Gastroesophageal sphincter (tissue), 4 donors: ENCODE measurements around the gene ZFYVE27. TPM values are rescaled to one million over a fixed set of nuclear protein-coding genes. Genes with fewer than 3 reads are reported as not detected.

Experiments
- ATAC-seq: fragments of 150-250 bp; one replicate; pipeline ENCODE4 v1.9.1; 2016; ENCODE audit warnings: mild to moderate bottlenecking, moderate library complexity
- H3K27ac ChIP-seq, 4 donors: fragments of 200-600 bp; sonication (generic) in 3 of 4; 1 replicate in 3 of 4; 2 replicates in 1 of 4; pipeline ENCODE4 v1.5.1; 2016 to 2019
- H3K27me3 ChIP-seq: fragments of 200-600 bp; sonication (generic); one replicate; pipeline ENCODE4 v1.5.1; 2019
- H3K36me3 ChIP-seq, 2 donors: fragments of 200-600 bp; sonication (generic); one replicate each; pipeline ENCODE4 v1.5.1; 2019; ENCODE audit warnings: control low read depth in 1 of 2
- H3K4me1 ChIP-seq, 3 donors: fragments of 200-600 bp; sonication (generic); 1 replicate in 2 of 3; 2 replicates in 1 of 3; pipeline ENCODE4 v1.5.1; 2016 to 2019; ENCODE audit warnings: control low read depth in 2 of 3
- H3K4me3 ChIP-seq, 2 donors: fragments of 200-600 bp; sonication (generic); one replicate each; pipeline ENCODE4 v1.5.1; 2019; ENCODE audit warnings: mild to moderate bottlenecking in 1 of 2, moderate library complexity in 1 of 2
- H3K9me3 ChIP-seq, 3 donors: fragments of 200-600 bp; sonication (generic); one replicate each; pipeline ENCODE4 v1.5.1; 2017 to 2019; ENCODE audit warnings: control low read depth in 2 of 3
- EP300 ChIP-seq: sonication (generic); formaldehyde crosslinking; IDR thresholded peaks from one replicate; pipeline ENCODE4 v1.6.1; 2017; ENCODE audit warnings: antibody characterized with exemption, mild to moderate bottlenecking
- POLR2A ChIP-seq, 2 donors: fragments of 450-650 bp; IDR thresholded peaks; one replicate each; pipeline ENCODE4 v1.6.1; 2017; ENCODE audit warnings: antibody characterized with exemption in 2 of 2, mild to moderate bottlenecking in 2 of 2, moderate library complexity in 1 of 2
- POLR2AphosphoS5 ChIP-seq: sonication (generic); formaldehyde crosslinking; IDR thresholded peaks from one replicate; pipeline ENCODE4 v1.6.1; 2017; ENCODE audit warnings: antibody characterized with exemption
- WGBS, 2 donors: methylation state at CpG; one replicate each; pipeline ENCODE4 v1.1.5; 2018; ENCODE audit warnings: low coverage in 1 of 2; 5-methylcytosine and 5-hydroxymethylcytosine counted together
- total RNA-seq, 4 donors: library from RNA; depleted of rRNA; stranded (reverse); fragments of >200 nt; gene quantifications; one replicate each; pipeline ENCODE4 v1.1.0, GENCODE V29; 2016
- TF ChIP-seq, protein P1 (sequence below), 4 experiments: fragments of 200-600 bp in 2 of 4; fragments of 450-650 bp in 2 of 4; sonication (generic) in 1 of 4; IDR thresholded peaks; one replicate each; pipeline ENCODE4 v1.5.1; 2017 to 2019; ENCODE audit warnings: antibody characterized with exemption in 4 of 4, mild to moderate bottlenecking in 2 of 4, moderate library complexity in 2 of 4

Gene ZFYVE27
- total RNA-seq, 4 donors from 2014 or later, result 6.7 to 24.2 (median 19.2) TPM

DNA sequence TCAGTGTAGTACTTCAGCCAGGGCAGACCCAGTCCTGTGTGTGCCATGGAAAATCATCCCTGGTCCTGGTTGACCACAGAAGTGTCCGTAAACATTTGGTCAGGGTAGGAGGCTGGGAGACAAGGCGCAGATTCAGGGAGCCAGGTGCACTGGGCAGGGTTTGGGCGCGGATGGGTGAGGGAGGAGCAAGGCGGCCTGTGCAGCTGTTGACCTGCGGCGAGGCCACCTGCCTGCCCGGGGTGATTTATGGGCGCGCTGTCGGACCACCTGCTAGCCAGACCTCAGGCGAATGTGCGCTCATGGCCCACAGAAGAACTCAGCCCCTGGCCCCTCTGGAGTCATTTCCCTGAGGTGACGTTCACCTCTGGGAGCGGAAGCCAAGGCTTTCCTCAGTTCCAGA lies 28.3 kb downstream of the ZFYVE27 start:
- Histone ChIP-seq H3K36me3 (peaks cover 0 to 29% of the 10 kb centered on the region in 2 donors), H3K4me1 (no peaks in the 10 kb centered on the region), H3K27me3 (peaks cover 32% of the 10 kb centered on the region), H3K27ac (peak overlapping the region in 1 of 4 donors; percentile 47), H3K9me3 (no peaks in the 10 kb centered on the region), H3K4me3 (no peak overlapping the region)
- no peak for TF ChIP-seq EP300
- TF ChIP-seq, protein P1, sequence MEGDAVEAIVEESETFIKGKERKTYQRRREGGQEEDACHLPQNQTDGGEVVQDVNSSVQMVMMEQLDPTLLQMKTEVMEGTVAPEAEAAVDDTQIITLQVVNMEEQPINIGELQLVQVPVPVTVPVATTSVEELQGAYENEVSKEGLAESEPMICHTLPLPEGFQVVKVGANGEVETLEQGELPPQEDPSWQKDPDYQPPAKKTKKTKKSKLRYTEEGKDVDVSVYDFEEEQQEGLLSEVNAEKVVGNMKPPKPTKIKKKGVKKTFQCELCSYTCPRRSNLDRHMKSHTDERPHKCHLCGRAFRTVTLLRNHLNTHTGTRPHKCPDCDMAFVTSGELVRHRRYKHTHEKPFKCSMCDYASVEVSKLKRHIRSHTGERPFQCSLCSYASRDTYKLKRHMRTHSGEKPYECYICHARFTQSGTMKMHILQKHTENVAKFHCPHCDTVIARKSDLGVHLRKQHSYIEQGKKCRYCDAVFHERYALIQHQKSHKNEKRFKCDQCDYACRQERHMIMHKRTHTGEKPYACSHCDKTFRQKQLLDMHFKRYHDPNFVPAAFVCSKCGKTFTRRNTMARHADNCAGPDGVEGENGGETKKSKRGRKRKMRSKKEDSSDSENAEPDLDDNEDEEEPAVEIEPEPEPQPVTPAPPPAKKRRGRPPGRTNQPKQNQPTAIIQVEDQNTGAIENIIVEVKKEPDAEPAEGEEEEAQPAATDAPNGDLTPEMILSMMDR (IDR thresholded peaks at IDR 0.05), result no peak
- no peak for TF ChIP-seq POLR2A (IDR thresholded peaks at IDR 0.05)
- no peak for TF ChIP-seq POLR2AphosphoS5
- WGBS, 2 donors, result 77 to 80% methylated on average over 1 to 7 of the region's 15 CpGs
- ATAC-seq, result no peak

DNA sequence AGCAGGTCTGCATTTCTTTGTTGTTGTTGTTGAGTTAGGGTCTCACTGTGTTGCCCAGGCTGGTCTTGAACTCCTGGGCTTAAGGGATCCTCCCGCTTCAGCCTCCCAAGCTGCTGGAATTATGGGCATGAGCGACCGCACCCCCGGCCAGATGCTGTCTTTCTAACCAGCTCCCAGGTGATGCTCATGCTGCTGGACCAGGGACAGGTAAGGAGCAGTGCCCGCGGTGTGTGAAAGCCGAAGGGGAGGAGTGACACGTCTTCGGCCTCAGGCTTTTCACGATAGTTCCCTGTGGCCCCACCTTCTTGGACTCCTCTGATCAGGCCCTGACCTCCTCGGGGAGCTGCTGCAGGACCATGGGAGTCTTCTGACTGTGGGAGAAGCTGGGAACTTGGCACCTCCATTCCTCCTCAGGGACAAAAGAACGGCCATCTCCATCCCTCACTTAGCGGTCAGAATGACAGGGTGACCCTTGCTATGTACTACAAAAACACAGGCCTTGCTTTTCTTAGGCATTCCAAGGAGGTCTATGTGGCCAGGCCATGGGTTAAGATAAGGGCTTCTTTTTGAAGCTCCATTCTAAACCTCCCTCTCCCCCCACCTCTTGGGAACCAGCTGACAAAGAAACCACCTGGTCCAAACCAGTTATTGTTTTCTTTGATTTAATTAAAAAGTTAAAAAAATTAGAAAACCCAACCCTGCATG lies 29.3 kb downstream of the ZFYVE27 start:
- 88 to 89% methylated on average over 3 to 4 of the region's 13 CpGs for WGBS, 2 donors
- no peaks in the 10 kb centered on the region for H3K9me3 ChIP-seq
- H3K36me3 ChIP-seq, result peaks cover 0 to 18% of the 10 kb centered on the region in 2 donors
- no peak overlapping the region for H3K4me3 ChIP-seq
- H3K4me1 ChIP-seq, result peaks cover 0 to 6% (median 0%) of the 10 kb centered on the region in 3 donors
- no peak overlapping the region for H3K27ac ChIP-seq
- TF ChIP-seq, protein P1 (IDR thresholded peaks at IDR 0.05), result no peak
- TF ChIP-seq EP300 (no peak), POLR2A (IDR thresholded peaks at IDR 0.05) (no peak), POLR2AphosphoS5 (no peak)
- peaks cover 43% of the 10 kb centered on the region for H3K27me3 ChIP-seq
- ATAC-seq, result no peak

DNA sequence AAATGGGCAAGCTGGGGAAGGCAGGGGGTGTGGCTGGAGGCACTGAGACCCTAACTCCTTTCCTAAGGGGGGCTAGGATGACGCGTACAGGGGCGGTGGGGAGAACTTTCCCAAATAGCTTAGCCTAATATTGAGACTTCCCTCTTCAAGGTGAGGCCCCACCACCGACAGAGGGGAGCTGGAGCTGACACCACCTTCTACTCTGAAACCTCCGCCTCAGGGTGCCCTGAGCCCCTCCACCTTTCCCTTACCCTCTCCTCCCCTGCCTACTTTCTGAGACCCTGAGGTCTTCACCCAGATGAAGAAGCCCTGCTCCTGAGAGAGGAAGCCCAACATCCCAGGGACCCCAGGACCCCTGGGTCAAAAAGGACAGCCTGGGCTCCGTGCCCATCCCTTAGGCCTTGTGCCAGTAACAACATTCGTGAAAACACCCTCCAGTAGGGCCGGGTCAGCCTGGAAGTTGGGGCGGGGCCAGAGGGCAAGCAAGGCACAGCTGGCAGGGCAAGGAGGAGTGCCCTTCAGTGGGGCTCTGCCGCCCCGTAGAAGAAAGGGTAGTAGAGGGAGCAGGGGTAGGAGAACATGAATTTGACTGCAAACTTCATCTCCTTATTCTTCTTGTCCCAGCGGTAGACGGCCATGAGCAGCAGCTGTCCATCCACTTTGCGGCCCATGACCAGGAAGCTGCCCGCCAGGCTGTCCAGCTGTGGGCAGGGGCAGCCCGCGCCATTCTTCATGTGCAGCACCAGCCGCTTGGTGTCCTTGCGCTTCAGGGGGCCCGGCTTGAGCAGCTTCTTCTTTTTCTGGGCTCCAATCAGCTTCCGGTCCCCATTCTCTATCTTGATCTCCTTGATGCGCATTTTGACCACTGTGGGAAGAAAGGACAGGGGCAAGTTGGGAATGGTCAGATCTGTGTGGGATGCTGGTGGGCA lies 30.3 kb downstream of the ZFYVE27 start:
- Histone ChIP-seq H3K27me3 (peaks cover 53% of the 10 kb centered on the region), H3K9me3 (no peaks in the 10 kb centered on the region), H3K4me3 (no peak overlapping the region), H3K27ac (no peak overlapping the region), H3K36me3 (peaks cover 0 to 8% of the 10 kb centered on the region in 2 donors), H3K4me1 (peaks cover 0 to 16% (median 0%) of the 10 kb centered on the region in 3 donors)
- TF ChIP-seq POLR2A (IDR thresholded peaks at IDR 0.05) (no peak), POLR2AphosphoS5 (no peak), EP300 (no peak)
- TF ChIP-seq, protein P1 (IDR thresholded peaks at IDR 0.05), result no peak
- ATAC-seq, result no peak
- 81 to 100% methylated on average over 3 to 5 of the region's 22 CpGs for WGBS, 2 donors

DNA sequence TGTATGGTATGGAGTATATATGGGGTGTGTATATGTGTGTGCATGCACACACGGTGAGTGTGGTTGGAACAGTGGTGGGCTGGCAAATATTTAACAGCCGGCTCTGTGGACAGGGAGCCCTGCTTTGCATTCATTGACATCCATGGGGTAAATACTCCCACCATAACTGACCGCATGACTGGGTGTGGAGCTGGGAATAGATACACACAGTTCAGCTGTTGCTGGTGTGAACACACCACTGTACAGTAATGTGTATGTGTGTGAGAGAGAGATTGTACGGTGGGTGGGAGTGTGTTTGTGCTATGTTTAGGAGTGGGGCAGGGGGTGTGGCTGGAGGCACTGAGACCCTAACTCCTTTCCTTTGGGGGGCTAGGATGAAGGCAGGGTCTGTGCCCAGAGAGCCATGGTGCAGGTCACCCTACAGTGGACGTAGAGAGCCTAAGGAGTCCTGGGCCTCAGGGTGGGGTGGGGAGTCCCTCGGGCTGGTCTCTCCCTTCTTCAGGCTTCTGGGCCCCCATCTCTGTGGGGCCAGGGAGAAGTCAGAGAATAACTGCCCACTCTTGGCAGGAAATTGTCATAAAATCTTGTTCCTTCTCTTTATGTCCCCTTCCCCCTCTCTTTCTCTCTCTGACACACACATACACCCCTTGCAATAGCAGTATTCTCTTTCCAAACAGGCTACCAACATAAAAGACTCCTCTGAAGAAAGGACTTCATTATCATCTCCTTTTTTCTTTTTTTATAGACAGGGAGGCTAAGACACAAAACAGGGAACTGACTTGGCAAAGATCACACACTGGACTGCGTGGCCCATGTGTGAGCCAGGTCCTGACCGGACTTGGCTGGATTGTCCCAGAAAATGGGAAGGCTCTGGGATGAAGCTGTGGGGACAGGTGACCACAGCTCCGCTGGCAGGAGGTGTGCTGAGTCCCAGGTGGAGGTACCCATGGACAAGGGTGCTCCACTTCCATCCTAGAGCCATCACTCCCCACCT lies 31.7 kb downstream of the ZFYVE27 start:
- TF ChIP-seq POLR2A (IDR thresholded peaks at IDR 0.05), result no peak
- no peak for TF ChIP-seq EP300
- no peak for TF ChIP-seq POLR2AphosphoS5
- TF ChIP-seq, protein P1 (IDR thresholded peaks at IDR 0.05), result no peak
- Histone ChIP-seq H3K9me3 (no peaks in the 10 kb centered on the region), H3K4me1 (peaks cover 0 to 16% (median 0%) of the 10 kb centered on the region in 3 donors), H3K4me3 (no peak overlapping the region), H3K27ac (no peak overlapping the region), H3K27me3 (peaks cover 66% of the 10 kb centered on the region), H3K36me3 (no peaks in the 10 kb centered on the region)
- 44 to 89% methylated on average over 3 to 5 of the region's 9 CpGs for WGBS, 2 donors
- no peak for ATAC-seq
